Measurements from ENCODE around the gene CLCN2. TPM values are rescaled to one million over a fixed set of nuclear protein-coding genes. Genes with fewer than 3 reads are reported as not detected.

CLCN2 gene
- total RNA-seq, 1 experiment from 2014 or later = 23.0 TPM

DNA sequence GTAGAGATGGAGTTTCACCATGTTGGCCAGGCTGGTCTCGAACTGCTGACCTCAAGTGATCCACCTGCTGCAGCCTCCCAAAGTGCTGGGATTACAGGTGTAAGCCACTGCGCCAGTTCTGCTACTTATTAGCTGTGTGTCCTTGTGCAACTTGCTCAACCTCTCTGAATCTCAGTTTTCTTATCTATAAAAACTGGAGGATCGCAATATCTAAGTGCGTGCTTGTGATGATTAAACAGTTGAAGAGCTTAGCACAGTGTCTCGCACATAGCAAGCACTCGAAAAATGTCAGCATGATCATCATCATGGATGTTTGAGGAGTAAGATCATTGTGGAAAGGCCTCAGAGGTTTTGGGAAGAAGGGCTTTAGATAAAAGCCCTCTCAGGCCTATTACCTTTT, 10.8 kb downstream of the CLCN2 start:
- H3K9me3 ChIP-seq = no peaks in the 10 kb centered on the region
- Mint-ChIP-seq H3K4me3 (ENCODE audit: unreplicated experiment) (no peak overlapping the region), H3K4me1 (ENCODE audit: low read depth, unreplicated experiment) (peaks cover 4% of the 10 kb centered on the region), H3K27me3 (ENCODE audit: insufficient read depth, unreplicated experiment) (no peaks in the 10 kb centered on the region), H3K9me3 (ENCODE audit: unreplicated experiment) (no peaks in the 10 kb centered on the region), H3K27ac (ENCODE audit: unreplicated experiment) (no peak overlapping the region), H3K36me3 (ENCODE audit: insufficient read depth, unreplicated experiment) (peaks cover 31% of the 10 kb centered on the region)
- POLR2A ChIA-PET = interaction anchor here (1.4 kb wide), 1 partner anchor 12 kb away, joined by 7 read pairs; no protein-coding TSS in a partner anchor
- H3K36me3 ChIP-seq (ENCODE audit: control insufficient read depth, insufficient read depth, low read length) = peaks cover 1% of the 10 kb centered on the region; the same call in 1 of the 2 replicates
- H3K27me3 ChIP-seq (replicated peaks; ENCODE audit: control insufficient read depth, insufficient read depth, low read length) = no peaks in the 10 kb centered on the region
- TF ChIP-seq, protein P1, sequence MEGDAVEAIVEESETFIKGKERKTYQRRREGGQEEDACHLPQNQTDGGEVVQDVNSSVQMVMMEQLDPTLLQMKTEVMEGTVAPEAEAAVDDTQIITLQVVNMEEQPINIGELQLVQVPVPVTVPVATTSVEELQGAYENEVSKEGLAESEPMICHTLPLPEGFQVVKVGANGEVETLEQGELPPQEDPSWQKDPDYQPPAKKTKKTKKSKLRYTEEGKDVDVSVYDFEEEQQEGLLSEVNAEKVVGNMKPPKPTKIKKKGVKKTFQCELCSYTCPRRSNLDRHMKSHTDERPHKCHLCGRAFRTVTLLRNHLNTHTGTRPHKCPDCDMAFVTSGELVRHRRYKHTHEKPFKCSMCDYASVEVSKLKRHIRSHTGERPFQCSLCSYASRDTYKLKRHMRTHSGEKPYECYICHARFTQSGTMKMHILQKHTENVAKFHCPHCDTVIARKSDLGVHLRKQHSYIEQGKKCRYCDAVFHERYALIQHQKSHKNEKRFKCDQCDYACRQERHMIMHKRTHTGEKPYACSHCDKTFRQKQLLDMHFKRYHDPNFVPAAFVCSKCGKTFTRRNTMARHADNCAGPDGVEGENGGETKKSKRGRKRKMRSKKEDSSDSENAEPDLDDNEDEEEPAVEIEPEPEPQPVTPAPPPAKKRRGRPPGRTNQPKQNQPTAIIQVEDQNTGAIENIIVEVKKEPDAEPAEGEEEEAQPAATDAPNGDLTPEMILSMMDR (IDR thresholded peaks at IDR 0.05; ENCODE audit: insufficient read depth in 1 of 2, low read depth in 1 of 2, low read length in 1 of 2, severe bottlenecking in 1 of 2, unreplicated experiment in 1 of 2) = no peak
- intact Hi-C loops (cut with micrococcal nuclease; ENCODE audit: unreplicated experiment) = no loop called here
- no peak for DNase-seq
- H3K4me3 ChIP-seq (ENCODE audit: low read depth, low read length) = no peak overlapping the region
- no peaks in the 10 kb centered on the region for H3K4me1 ChIP-seq
- BruUV-seq (replicated peaks) = no TSS peak
- CTCF ChIA-PET = interaction anchor here (1.6 kb wide), 1 partner anchor 11 kb away, joined by 5 read pairs; the partner anchor contains the start of genes CLCN2 and POLR2H

DNA sequence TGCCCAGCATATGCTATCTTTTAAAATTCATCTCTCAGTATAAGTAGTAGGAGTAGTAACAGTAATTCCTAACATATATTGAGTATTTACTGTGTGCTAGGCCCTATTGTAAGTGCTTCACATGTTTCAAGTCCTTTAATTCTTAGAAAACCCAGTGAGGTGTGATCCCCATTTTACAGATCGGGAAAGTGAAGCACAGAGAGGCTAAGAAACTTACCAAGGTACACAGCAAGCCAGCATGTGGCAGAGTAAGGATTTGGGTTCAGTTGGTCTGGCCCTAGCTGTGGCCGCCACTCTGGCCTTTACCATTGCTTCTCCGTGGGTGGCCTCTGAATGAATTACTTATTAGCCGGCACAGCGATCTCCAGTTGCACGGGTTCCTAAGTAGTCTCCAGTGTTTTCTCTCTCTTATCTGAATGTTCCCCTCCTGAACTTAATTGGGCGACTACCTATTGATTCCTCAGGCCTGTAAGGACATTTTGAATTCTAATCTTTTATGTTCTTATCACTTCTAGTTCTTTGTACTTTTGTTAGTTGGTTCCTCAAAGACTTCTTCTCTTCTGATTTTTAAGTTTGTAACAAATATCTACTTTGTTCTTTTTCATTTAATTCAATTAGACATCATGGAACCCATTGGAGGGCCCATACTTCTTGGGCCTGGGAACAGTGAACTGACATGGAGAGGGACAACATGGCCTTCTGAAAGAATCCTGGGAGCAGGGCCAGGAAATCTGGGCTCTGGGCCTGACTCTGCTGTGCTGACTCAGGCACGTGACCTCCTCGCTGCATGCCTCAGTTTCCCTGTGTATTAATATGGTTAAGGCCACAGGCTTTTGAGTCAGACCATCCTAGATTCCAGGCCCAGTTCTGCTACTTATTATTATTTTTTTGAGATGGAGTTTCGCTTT, 11.6 kb downstream of the CLCN2 start:
- intact Hi-C loops (cut with micrococcal nuclease; ENCODE audit: unreplicated experiment) = no loop called here
- Mint-ChIP-seq H3K4me1 (ENCODE audit: low read depth, unreplicated experiment) (peaks cover 8% of the 10 kb centered on the region), H3K9me3 (ENCODE audit: unreplicated experiment) (no peaks in the 10 kb centered on the region), H3K27ac (ENCODE audit: unreplicated experiment) (no peak overlapping the region), H3K27me3 (ENCODE audit: insufficient read depth, unreplicated experiment) (no peaks in the 10 kb centered on the region), H3K36me3 (ENCODE audit: insufficient read depth, unreplicated experiment) (peaks cover 35% of the 10 kb centered on the region), H3K4me3 (ENCODE audit: unreplicated experiment) (no peak overlapping the region)
- no TSS peak for BruUV-seq (replicated peaks)
- POLR2A ChIA-PET = interaction anchor here (1.4 kb wide), 1 partner anchor 13 kb away, joined by 7 read pairs; no protein-coding TSS in a partner anchor
- Histone ChIP-seq H3K36me3 (ENCODE audit: control insufficient read depth, insufficient read depth, low read length) (no peaks in the 10 kb centered on the region), H3K27me3 (replicated peaks; ENCODE audit: control insufficient read depth, insufficient read depth, low read length) (no peaks in the 10 kb centered on the region), H3K4me1 (no peaks in the 10 kb centered on the region), H3K9me3 (no peaks in the 10 kb centered on the region), H3K4me3 (ENCODE audit: low read depth, low read length) (no peak overlapping the region)
- no peak for DNase-seq
- CTCF ChIA-PET = no interaction called here
- TF ChIP-seq, protein P1 (IDR thresholded peaks at IDR 0.05; ENCODE audit: insufficient read depth in 1 of 2, low read depth in 1 of 2, low read length in 1 of 2, severe bottlenecking in 1 of 2, unreplicated experiment in 1 of 2) = no peak

DNA sequence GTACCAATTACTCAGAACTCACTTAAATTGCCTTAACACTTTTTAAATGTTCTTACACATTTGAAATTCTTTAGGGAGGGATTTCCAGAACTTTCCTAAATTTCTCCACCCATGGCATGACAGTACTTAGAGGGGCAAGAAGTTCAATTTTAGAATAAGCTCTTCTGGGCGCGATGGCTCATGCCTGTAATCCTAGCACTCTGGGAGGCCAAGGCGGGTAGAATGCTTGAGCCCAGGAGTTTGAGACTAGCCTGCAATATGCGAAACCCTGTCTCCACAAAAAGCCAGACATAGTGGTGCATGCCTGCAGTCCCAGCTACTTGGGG, 13.4 kb downstream of the CLCN2 start:
- Histone ChIP-seq H3K27me3 (replicated peaks; ENCODE audit: control insufficient read depth, insufficient read depth, low read length) (no peaks in the 10 kb centered on the region), H3K9me3 (no peaks in the 10 kb centered on the region), H3K4me3 (ENCODE audit: low read depth, low read length) (no peak overlapping the region), H3K36me3 (ENCODE audit: control insufficient read depth, insufficient read depth, low read length) (no peaks in the 10 kb centered on the region), H3K4me1 (no peaks in the 10 kb centered on the region)
- intact Hi-C loops (cut with micrococcal nuclease; ENCODE audit: unreplicated experiment) = no loop called here
- no peaks in the 10 kb centered on the region for H3K27me3 Mint-ChIP-seq (ENCODE audit: insufficient read depth, unreplicated experiment)
- no peaks in the 10 kb centered on the region for H3K9me3 Mint-ChIP-seq (ENCODE audit: unreplicated experiment)
- TF ChIP-seq, protein P1 (IDR thresholded peaks at IDR 0.05; ENCODE audit: insufficient read depth in 1 of 2, low read depth in 1 of 2, low read length in 1 of 2, severe bottlenecking in 1 of 2, unreplicated experiment in 1 of 2) = no peak
- no peak overlapping the region for H3K4me3 Mint-ChIP-seq (ENCODE audit: unreplicated experiment)
- ChIA-PET POLR2A (no interaction called here), CTCF (no interaction called here)
- no TSS peak for BruUV-seq (replicated peaks)
- no peak overlapping the region for H3K27ac Mint-ChIP-seq (ENCODE audit: unreplicated experiment)
- no peak for DNase-seq
- peaks cover 35% of the 10 kb centered on the region for H3K36me3 Mint-ChIP-seq (ENCODE audit: insufficient read depth, unreplicated experiment)
- peaks cover 8% of the 10 kb centered on the region for H3K4me1 Mint-ChIP-seq (ENCODE audit: low read depth, unreplicated experiment)

All from Caco-2 (cell line).